ENCODE data around the gene NDRG3.

The NDRG3 gene

GRCh38 chr20:36745927-36746659 lies at the start of gene NDRG3:
Gene NDRG3 (minus strand): TSS chr20:36746090. CDS start chr20:36721735, 24,355 bp downstream.
- Histone ChIP-seq H3K9me3 (ENCODE audit: control insufficient read depth, low read depth, low read length) (no peaks in the 10 kb centered on the region), H3K36me3 (ENCODE audit: control insufficient read depth, low read depth, low read length) (no peaks in the 10 kb centered on the region), H3K27ac (ENCODE audit: low read length) (no peak within 1 kb of the TSS)

GRCh38 chr20:36794116-36794474 lies 48.2 kb upstream of the NDRG3 start:
- no peak overlapping the region for H3K27ac ChIP-seq (ENCODE audit: low read length)
- no peaks in the 10 kb centered on the region for H3K9me3 ChIP-seq (ENCODE audit: control insufficient read depth, low read depth, low read length)
- H3K4me1 ChIP-seq (ENCODE audit: control insufficient read depth, low read depth, low read length) = no peaks in the 10 kb centered on the region
- peaks cover 49% of the 10 kb centered on the region for H3K36me3 ChIP-seq (ENCODE audit: control insufficient read depth, low read depth, low read length)
- H3K4me3 ChIP-seq (ENCODE audit: low read length) = no peak overlapping the region
- H3K9ac ChIP-seq (ENCODE audit: low read length) = no peak overlapping the region
- no peaks in the 10 kb centered on the region for H3K27me3 ChIP-seq (ENCODE audit: control insufficient read depth, insufficient read depth, low read length)

More at GRCh38 chr20:36745927-36746659, at the start of gene NDRG3:
- Histone ChIP-seq H3K9ac (ENCODE audit: low read length) (peak within 1 kb of the TSS; percentile 51), H3K27me3 (ENCODE audit: control insufficient read depth, insufficient read depth, low read length) (no peaks in the 10 kb centered on the region), H3K4me1 (ENCODE audit: control insufficient read depth, low read depth, low read length) (peaks cover 4% of the 10 kb centered on the region), H3K4me3 (ENCODE audit: low read length) (peak within 1 kb of the TSS; percentile 90)

- Histone ChIP-seq H3K27ac (ENCODE audit: low read length) (no peak overlapping the region), H3K9me3 (ENCODE audit: control insufficient read depth, low read depth, low read length) (no peaks in the 10 kb centered on the region), H3K27me3 (ENCODE audit: control insufficient read depth, insufficient read depth, low read length) (no peaks in the 10 kb centered on the region), H3K4me3 (ENCODE audit: low read length) (no peak overlapping the region), H3K4me1 (ENCODE audit: control insufficient read depth, low read depth, low read length) (no peaks in the 10 kb centered on the region), H3K9ac (ENCODE audit: low read length) (no peak overlapping the region), H3K36me3 (ENCODE audit: control insufficient read depth, low read depth, low read length) (peaks cover 44% of the 10 kb centered on the region)
Measured at GRCh38 chr20:36793294-36794115, 47.6 kb upstream of the NDRG3 start.

GRCh38 chr20:36792422-36792821 lies 46.5 kb upstream of the NDRG3 start:
- Histone ChIP-seq H3K4me1 (ENCODE audit: control insufficient read depth, low read depth, low read length) (no peaks in the 10 kb centered on the region), H3K27ac (ENCODE audit: low read length) (no peak overlapping the region), H3K27me3 (ENCODE audit: control insufficient read depth, insufficient read depth, low read length) (no peaks in the 10 kb centered on the region), H3K9me3 (ENCODE audit: control insufficient read depth, low read depth, low read length) (no peaks in the 10 kb centered on the region), H3K36me3 (ENCODE audit: control insufficient read depth, low read depth, low read length) (peaks cover 37% of the 10 kb centered on the region), H3K9ac (ENCODE audit: low read length) (no peak overlapping the region), H3K4me3 (ENCODE audit: low read length) (no peak overlapping the region)

GRCh38 chr20:36791862-36792261 lies 46.0 kb upstream of the NDRG3 start:
- H3K27me3 ChIP-seq (ENCODE audit: control insufficient read depth, insufficient read depth, low read length) = no peaks in the 10 kb centered on the region
- H3K27ac ChIP-seq (ENCODE audit: low read length) = no peak overlapping the region
- H3K4me3 ChIP-seq (ENCODE audit: low read length) = no peak overlapping the region

GRCh38 chr20:36786663-36787062 lies 40.8 kb upstream of the NDRG3 start:
- Histone ChIP-seq H3K4me3 (ENCODE audit: low read length) (no peak overlapping the region), H3K36me3 (ENCODE audit: control insufficient read depth, low read depth, low read length) (peaks cover 20% of the 10 kb centered on the region), H3K9ac (ENCODE audit: low read length) (no peak overlapping the region), H3K27ac (ENCODE audit: low read length) (no peak overlapping the region), H3K9me3 (ENCODE audit: control insufficient read depth, low read depth, low read length) (no peaks in the 10 kb centered on the region), H3K4me1 (ENCODE audit: control insufficient read depth, low read depth, low read length) (no peaks in the 10 kb centered on the region), H3K27me3 (ENCODE audit: control insufficient read depth, insufficient read depth, low read length) (no peaks in the 10 kb centered on the region)

More at GRCh38 chr20:36791862-36792261, 46.0 kb upstream of the NDRG3 start:
- Histone ChIP-seq H3K4me1 (ENCODE audit: control insufficient read depth, low read depth, low read length) (no peaks in the 10 kb centered on the region), H3K9me3 (ENCODE audit: control insufficient read depth, low read depth, low read length) (no peaks in the 10 kb centered on the region), H3K9ac (ENCODE audit: low read length) (no peak overlapping the region), H3K36me3 (ENCODE audit: control insufficient read depth, low read depth, low read length) (peaks cover 32% of the 10 kb centered on the region)

- Histone ChIP-seq H3K27me3 (ENCODE audit: control insufficient read depth, insufficient read depth, low read length) (no peaks in the 10 kb centered on the region), H3K36me3 (ENCODE audit: control insufficient read depth, low read depth, low read length) (peaks cover 16% of the 10 kb centered on the region), H3K9me3 (ENCODE audit: control insufficient read depth, low read depth, low read length) (no peaks in the 10 kb centered on the region), H3K27ac (ENCODE audit: low read length) (no peak overlapping the region), H3K9ac (ENCODE audit: low read length) (no peak overlapping the region), H3K4me3 (ENCODE audit: low read length) (no peak overlapping the region), H3K4me1 (ENCODE audit: control insufficient read depth, low read depth, low read length) (no peaks in the 10 kb centered on the region)
Measured at GRCh38 chr20:36786246-36786645, 40.4 kb upstream of the NDRG3 start.

GRCh38 chr20:36785308-36785707 lies 39.4 kb upstream of the NDRG3 start:
- Histone ChIP-seq H3K9ac (ENCODE audit: low read length) (no peak overlapping the region), H3K27ac (ENCODE audit: low read length) (no peak overlapping the region), H3K9me3 (ENCODE audit: control insufficient read depth, low read depth, low read length) (no peaks in the 10 kb centered on the region), H3K4me1 (ENCODE audit: control insufficient read depth, low read depth, low read length) (no peaks in the 10 kb centered on the region), H3K27me3 (ENCODE audit: control insufficient read depth, insufficient read depth, low read length) (no peaks in the 10 kb centered on the region), H3K4me3 (ENCODE audit: low read length) (no peak overlapping the region), H3K36me3 (ENCODE audit: control insufficient read depth, low read depth, low read length) (peaks cover 15% of the 10 kb centered on the region)

- Histone ChIP-seq H3K27ac (ENCODE audit: low read length) (no peak overlapping the region), H3K9me3 (ENCODE audit: control insufficient read depth, low read depth, low read length) (no peaks in the 10 kb centered on the region), H3K27me3 (ENCODE audit: control insufficient read depth, insufficient read depth, low read length) (no peaks in the 10 kb centered on the region), H3K36me3 (ENCODE audit: control insufficient read depth, low read depth, low read length) (peaks cover 15% of the 10 kb centered on the region), H3K4me1 (ENCODE audit: control insufficient read depth, low read depth, low read length) (no peaks in the 10 kb centered on the region), H3K9ac (ENCODE audit: low read length) (no peak overlapping the region), H3K4me3 (ENCODE audit: low read length) (no peak overlapping the region)
Measured at GRCh38 chr20:36784900-36785299, 39.0 kb upstream of the NDRG3 start.

- H3K27ac ChIP-seq (ENCODE audit: low read length) = no peak overlapping the region
- H3K4me1 ChIP-seq (ENCODE audit: control insufficient read depth, low read depth, low read length) = no peaks in the 10 kb centered on the region
- H3K36me3 ChIP-seq (ENCODE audit: control insufficient read depth, low read depth, low read length) = peaks cover 15% of the 10 kb centered on the region
- H3K4me3 ChIP-seq (ENCODE audit: low read length) = no peak overlapping the region
- no peaks in the 10 kb centered on the region for H3K27me3 ChIP-seq (ENCODE audit: control insufficient read depth, insufficient read depth, low read length)
- H3K9me3 ChIP-seq (ENCODE audit: control insufficient read depth, low read depth, low read length) = no peaks in the 10 kb centered on the region
- H3K9ac ChIP-seq (ENCODE audit: low read length) = no peak overlapping the region
Measured at GRCh38 chr20:36784116-36784515, 38.2 kb upstream of the NDRG3 start.

- Histone ChIP-seq H3K9me3 (ENCODE audit: control insufficient read depth, low read depth, low read length) (no peaks in the 10 kb centered on the region), H3K4me3 (ENCODE audit: low read length) (no peak overlapping the region), H3K27ac (ENCODE audit: low read length) (no peak overlapping the region), H3K4me1 (ENCODE audit: control insufficient read depth, low read depth, low read length) (no peaks in the 10 kb centered on the region), H3K27me3 (ENCODE audit: control insufficient read depth, insufficient read depth, low read length) (no peaks in the 10 kb centered on the region), H3K9ac (ENCODE audit: low read length) (no peak overlapping the region), H3K36me3 (ENCODE audit: control insufficient read depth, low read depth, low read length) (peaks cover 3% of the 10 kb centered on the region)
Measured at GRCh38 chr20:36779656-36780025, 33.8 kb upstream of the NDRG3 start.

All from iPS-18a (cell line).